ENCODE results near the gene NAV2. TPM values are rescaled to one million over a fixed set of nuclear protein-coding genes. Genes with fewer than 3 reads are reported as not detected.

NAV2 gene
- polyA plus RNA-seq, 3 donors: not detected

- Histone ChIP-seq H3K4me1 (ENCODE audit: control insufficient read depth in 1 of 2, insufficient read depth in 2 of 2, low read length in 2 of 2) (no peaks in the 10 kb centered on the region), H3K27ac (ENCODE audit: low read depth in 1 of 2, low read length in 2 of 2) (no peak overlapping the region), H2AFZ (ENCODE audit: insufficient read depth, low read depth, low read length, poor library complexity, severe bottlenecking) (no peak overlapping the region), H3K4me2 (replicated peaks; ENCODE audit: extremely low read depth, low read length, poor library complexity, severe bottlenecking) (no peak overlapping the region), H3K27me3 (ENCODE audit: control insufficient read depth in 2 of 2, insufficient read depth in 2 of 2, low read length in 2 of 2) (no peaks in the 10 kb centered on the region), H3K9ac (ENCODE audit: insufficient read depth, low read length, poor library complexity, severe bottlenecking) (no peak overlapping the region), H4K20me1 (ENCODE audit: insufficient read depth, low read length) (no peaks in the 10 kb centered on the region), H3K4me3 (replicated peaks in 1 of 3; ENCODE audit: low read depth in 2 of 3, low read length in 3 of 3) (no peak overlapping the region), H3K9me3 (replicated peaks in 1 of 2; ENCODE audit: control insufficient read depth in 1 of 2, insufficient read depth in 1 of 2, low read length in 2 of 2) (no peaks in the 10 kb centered on the region), H3K36me3 (replicated peaks in 1 of 2; ENCODE audit: control insufficient read depth in 1 of 2, insufficient read depth in 2 of 2, low read length in 2 of 2) (no peaks in the 10 kb centered on the region), H3K79me2 (ENCODE audit: insufficient read depth, low read length) (no peaks in the 10 kb centered on the region)
- peaks cover 2 to 18% (median 6%) of the 10 kb centered on the region in 3 donors for H3K27me3 Mint-ChIP-seq (ENCODE audit: low read depth in 3 of 3)
- peaks cover 4% of the 10 kb centered on the region for H3K4me1 Mint-ChIP-seq
- no peak for DNase-seq
- H3K36me3 Mint-ChIP-seq: no peaks in the 10 kb centered on the region
- intact Hi-C loops (cut with micrococcal nuclease): no loop called here
- no peak for TF ChIP-seq CTCF (IDR thresholded peaks at IDR 0.05)
- H3K27ac Mint-ChIP-seq: no peak overlapping the region
- peaks cover 0 to 3% (median 0%) of the 10 kb centered on the region in 7 donors for H3K9me3 Mint-ChIP-seq
- WGBS (ENCODE audit: insufficient coverage): no CpG with 5 or more reads among the region's 3 CpGs
- no peak overlapping the region for H3K4me3 Mint-ChIP-seq
Observed at GRCh38 chr11:19702620-19703019, 10.0 kb upstream of the NAV2 start.

- no peaks in the 10 kb centered on the region for H3K36me3 ChIP-seq (replicated peaks in 1 of 2; ENCODE audit: control insufficient read depth in 1 of 2, insufficient read depth in 2 of 2, low read length in 2 of 2)
- no peak overlapping the region for H3K9ac ChIP-seq (ENCODE audit: insufficient read depth, low read length, poor library complexity, severe bottlenecking)
- H3K27me3 Mint-ChIP-seq (ENCODE audit: low read depth in 3 of 3): peaks cover 2 to 15% (median 6%) of the 10 kb centered on the region in 3 donors
- H3K9me3 Mint-ChIP-seq: peaks cover 0 to 3% (median 0%) of the 10 kb centered on the region in 7 donors
- H3K79me2 ChIP-seq (ENCODE audit: insufficient read depth, low read length): no peaks in the 10 kb centered on the region
- no peaks in the 10 kb centered on the region for H3K36me3 Mint-ChIP-seq
- peaks cover 4% of the 10 kb centered on the region for H3K4me1 Mint-ChIP-seq
- H3K27me3 ChIP-seq (ENCODE audit: control insufficient read depth in 2 of 2, insufficient read depth in 2 of 2, low read length in 2 of 2): no peaks in the 10 kb centered on the region
- TF ChIP-seq CTCF (IDR thresholded peaks at IDR 0.05): no peak
- H3K4me2 ChIP-seq (replicated peaks; ENCODE audit: extremely low read depth, low read length, poor library complexity, severe bottlenecking): no peak overlapping the region
- no peak overlapping the region for H3K4me3 Mint-ChIP-seq
- H2AFZ ChIP-seq (ENCODE audit: insufficient read depth, low read depth, low read length, poor library complexity, severe bottlenecking): no peak overlapping the region
- no peaks in the 10 kb centered on the region for H3K9me3 ChIP-seq (replicated peaks in 1 of 2; ENCODE audit: control insufficient read depth in 1 of 2, insufficient read depth in 1 of 2, low read length in 2 of 2)
- no peak for DNase-seq
- H3K4me1 ChIP-seq (ENCODE audit: control insufficient read depth in 1 of 2, insufficient read depth in 2 of 2, low read length in 2 of 2): no peaks in the 10 kb centered on the region
- intact Hi-C loops (cut with micrococcal nuclease): no loop called here
- H3K27ac Mint-ChIP-seq: peak overlapping the region in 1 of 7 donors; percentile 68
- no peak overlapping the region for H3K27ac ChIP-seq (ENCODE audit: low read depth in 1 of 2, low read length in 2 of 2)
- no peaks in the 10 kb centered on the region for H4K20me1 ChIP-seq (ENCODE audit: insufficient read depth, low read length)
- WGBS (ENCODE audit: insufficient coverage): 55% methylated on average over 7 of the region's 7 CpGs
- H3K4me3 ChIP-seq (replicated peaks in 1 of 3; ENCODE audit: low read depth in 2 of 3, low read length in 3 of 3): no peak overlapping the region
Observed at GRCh38 chr11:19703211-19703610, 9.4 kb upstream of the NAV2 start.

Data from CD14-positive monocyte (primary cell).